MCF 10A (cell line): Measurements from ENCODE around the gene ADCY1. TPM values are rescaled to one million over a fixed set of nuclear protein-coding genes. Genes with fewer than 3 reads are reported as not detected.

Experiments
- BruUV-seq: library from RNA; stranded (reverse); fragments of 400-500 nt; replicated peaks from 2 replicates; lab custom pipeline; 2021; lab: Mats Ljungman, UMichigan
- CTCF ChIA-PET: fragments of 300-600 bp; sonication (Branson Sonifier 250); formaldehyde crosslinking; extraction: SDS; loops from one replicate; lab custom pipeline; 2021; ENCODE audit warnings: antibody characterized with exemption, inconsistent platforms; lab: Yijun Ruan, JAX
- POLR2A ChIA-PET: fragments of 300-600, 350-650 bp; sonication (Branson Sonifier 250); formaldehyde crosslinking; extraction: SDS; loops from one replicate; lab custom pipeline; 2020; ENCODE audit warnings: antibody characterized with exemption, inconsistent platforms; lab: Yijun Ruan, JAX
- DNase-seq: peaks from one replicate; pipeline ENCODE4 v3.0.0-alpha.2; 2018; ENCODE audit not compliant: unreplicated experiment
- H3K27ac Mint-ChIP-seq: one replicate; pipeline ENCODE4 v1.8.0; 2022; ENCODE audit warnings: mild to moderate bottlenecking, low read depth, mixed read lengths; ENCODE audit not compliant: unreplicated experiment
- H3K27me3 Mint-ChIP-seq: one replicate; pipeline ENCODE4 v1.8.0; 2022; ENCODE audit warnings: mixed read lengths; ENCODE audit not compliant: insufficient read depth, unreplicated experiment
- H3K36me3 Mint-ChIP-seq: one replicate; pipeline ENCODE4 v1.8.0; 2022; ENCODE audit warnings: mild to moderate bottlenecking, moderate library complexity, mixed read lengths; ENCODE audit not compliant: insufficient read depth, unreplicated experiment
- H3K4me1 Mint-ChIP-seq: one replicate; pipeline ENCODE4 v1.8.0; 2022; ENCODE audit warnings: mixed read lengths; ENCODE audit not compliant: insufficient read depth, unreplicated experiment
- H3K4me3 Mint-ChIP-seq: one replicate; pipeline ENCODE4 v1.8.0; 2022; ENCODE audit warnings: mild to moderate bottlenecking, moderate library complexity, mixed read lengths; ENCODE audit not compliant: unreplicated experiment
- H3K9me3 Mint-ChIP-seq: one replicate; pipeline ENCODE4 v1.8.0; 2022; ENCODE audit warnings: mixed read lengths; ENCODE audit not compliant: unreplicated experiment
- CTCF ChIP-seq: fragments of 200-600 bp; IDR thresholded peaks from one replicate; pipeline ENCODE4 v1.8.0; 2022; ENCODE audit warnings: antibody characterized with exemption, mild to moderate bottlenecking; ENCODE audit not compliant: unreplicated experiment
- intact Hi-C: fragments of 100-400 bp; cut with micrococcal nuclease; formaldehyde crosslinking; loops from 2 replicates; pipeline ENCODE4 v1.14.1; 2022
- total RNA-seq: library from RNA; stranded (reverse); gene quantifications from 2 replicates; pipeline ENCODE4 v1.2.3, GENCODE V29; 2022

ADCY1 gene
- total RNA-seq, 1 experiment from 2014 or later: 0.61 TPM

GRCh38 chr7:45699015-45699309 lies 124.8 kb downstream of the ADCY1 start:
- Mint-ChIP-seq H3K27me3 (peaks cover 53% of the 10 kb centered on the region), H3K4me3 (no peak overlapping the region), H3K4me1 (no peaks in the 10 kb centered on the region), H3K36me3 (no peaks in the 10 kb centered on the region), H3K27ac (no peak overlapping the region), H3K9me3 (no peaks in the 10 kb centered on the region)
- DNase-seq: no peak
- CTCF ChIA-PET: interaction anchor here (0.6 kb wide), 1 partner anchor 714 kb away, joined by 3 read pairs; no protein-coding TSS in a partner anchor
- no TSS peak for BruUV-seq
- POLR2A ChIA-PET: no interaction called here
- intact Hi-C loops: no loop called here
- no peak for TF ChIP-seq CTCF

DNA sequence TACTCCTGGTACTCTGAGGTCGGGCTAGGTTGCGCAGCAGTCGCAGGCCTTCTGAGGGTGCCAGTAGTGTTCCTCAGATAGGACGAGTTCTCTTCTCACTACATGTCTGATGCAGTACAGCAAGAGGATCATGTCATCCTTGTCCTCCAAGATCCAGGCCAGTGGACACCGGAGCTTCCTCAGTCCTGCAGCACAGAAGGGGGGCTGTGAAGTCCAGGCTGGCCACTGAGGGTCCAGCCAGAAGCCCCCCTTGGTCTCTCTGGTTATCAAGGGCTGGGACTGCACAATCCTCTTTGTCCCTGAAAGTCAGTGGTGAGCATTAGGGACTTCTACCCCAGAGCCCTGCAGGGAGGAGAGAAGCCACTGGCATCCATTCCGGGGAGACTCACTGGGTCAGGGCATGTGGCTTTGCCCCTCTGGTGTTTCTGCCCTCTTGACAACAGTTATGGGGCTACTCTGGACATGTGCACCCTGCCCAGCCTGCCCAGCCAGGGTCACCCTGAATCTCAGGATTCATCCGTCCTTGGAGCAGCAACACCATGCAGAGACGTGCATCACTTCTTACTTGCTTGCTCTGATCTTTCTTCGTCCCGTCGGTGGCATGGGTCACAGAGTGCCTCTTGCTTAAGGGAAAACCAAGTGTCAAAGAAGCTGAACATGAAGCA lies 125.7 kb downstream of the ADCY1 start:
- Mint-ChIP-seq H3K27me3 (peaks cover 62% of the 10 kb centered on the region), H3K4me1 (no peaks in the 10 kb centered on the region), H3K27ac (no peak overlapping the region), H3K36me3 (no peaks in the 10 kb centered on the region), H3K9me3 (no peaks in the 10 kb centered on the region), H3K4me3 (no peak overlapping the region)
- intact Hi-C loops: no loop called here
- DNase-seq: no peak
- no peak for TF ChIP-seq CTCF
- BruUV-seq: no TSS peak
- ChIA-PET CTCF (no interaction called here), POLR2A (no interaction called here)

GRCh38 chr7:45700556-45700955 lies 126.4 kb downstream of the ADCY1 start:
- CTCF ChIA-PET: no interaction called here
- H3K4me1 Mint-ChIP-seq: no peaks in the 10 kb centered on the region

More at GRCh38 chr7:45700556-45700955, 126.4 kb downstream of the ADCY1 start:
- Mint-ChIP-seq H3K27ac (no peak overlapping the region), H3K36me3 (no peaks in the 10 kb centered on the region), H3K4me3 (no peak overlapping the region), H3K27me3 (peaks cover 69% of the 10 kb centered on the region), H3K9me3 (no peaks in the 10 kb centered on the region)
- no peak for DNase-seq
- POLR2A ChIA-PET: no interaction called here
- no TSS peak for BruUV-seq
- no peak for TF ChIP-seq CTCF
- intact Hi-C loops: no loop called here
